Stomach smooth muscle (tissue), 2 donors: ENCODE results near the gene COX4I2.

Experiments
- H3K27ac ChIP-seq: one replicate; pipeline ENCODE4 v1.7.0; 2013; ENCODE audit warnings: mild to moderate bottlenecking, low read length, inconsistent platforms
- H3K27me3 ChIP-seq, 2 donors: one replicate each; pipeline ENCODE4 v1.7.0; 2013; ENCODE audit warnings: low read length in 2 of 2; ENCODE audit not compliant: insufficient read depth in 2 of 2, control insufficient read depth in 1 of 2
- H3K36me3 ChIP-seq, 2 donors: one replicate each; pipeline ENCODE4 v1.7.0; 2013; ENCODE audit warnings: low read length in 2 of 2; ENCODE audit not compliant: control insufficient read depth in 2 of 2, insufficient read depth in 2 of 2
- H3K4me1 ChIP-seq: one replicate; pipeline ENCODE4 v1.7.0; 2013; ENCODE audit warnings: low read length; ENCODE audit not compliant: control insufficient read depth, insufficient read depth
- H3K4me3 ChIP-seq, 2 donors: one replicate each; pipeline ENCODE4 v1.7.0; 2013; ENCODE audit warnings: low read length in 2 of 2
- H3K9ac ChIP-seq, 2 donors: one replicate each; pipeline ENCODE4 v1.7.0; 2013; ENCODE audit warnings: low read length in 2 of 2, mild to moderate bottlenecking in 1 of 2
- H3K9me3 ChIP-seq, 2 donors: one replicate each; pipeline ENCODE4 v1.7.0; 2013; ENCODE audit warnings: low read length in 2 of 2; ENCODE audit not compliant: control insufficient read depth in 2 of 2
- donor health status: healthy.
- donor health status: Pancreatic carcinoma.

COX4I2 gene

GRCh38 chr20:31602431-31602778 is 35.3 kb upstream of the COX4I2 start:
- H3K36me3 ChIP-seq: no peaks in the 10 kb centered on the region
- no peaks in the 10 kb centered on the region for H3K9me3 ChIP-seq
- H3K27ac ChIP-seq: no peak overlapping the region
- no peak overlapping the region for H3K4me3 ChIP-seq
- no peaks in the 10 kb centered on the region for H3K27me3 ChIP-seq
- peaks cover 38% of the 10 kb centered on the region for H3K4me1 ChIP-seq
- H3K9ac ChIP-seq: no peak overlapping the region

GRCh38 chr20:31602779-31603441 is 34.8 kb upstream of the COX4I2 start:
- H3K4me1 ChIP-seq: peaks cover 42% of the 10 kb centered on the region

GRCh38 chr20:31603822-31604566 is 33.7 kb upstream of the COX4I2 start:
- no peaks in the 10 kb centered on the region for H3K36me3 ChIP-seq
- peak overlapping the region; percentile 87 to 92 for H3K4me3 ChIP-seq
- H3K9ac ChIP-seq: peak overlapping the region; percentile 86 to 91
- H3K27me3 ChIP-seq: no peaks in the 10 kb centered on the region
- H3K4me1 ChIP-seq: peaks cover 47% of the 10 kb centered on the region
- peak overlapping the region; percentile 93 for H3K27ac ChIP-seq
- no peaks in the 10 kb centered on the region for H3K9me3 ChIP-seq

More at GRCh38 chr20:31602779-31603441, 34.8 kb upstream of the COX4I2 start:
- no peak overlapping the region for H3K9ac ChIP-seq
- no peak overlapping the region for H3K4me3 ChIP-seq
- no peak overlapping the region for H3K27ac ChIP-seq
- H3K36me3 ChIP-seq: no peaks in the 10 kb centered on the region
- no peaks in the 10 kb centered on the region for H3K9me3 ChIP-seq
- H3K27me3 ChIP-seq: no peaks in the 10 kb centered on the region

- peaks cover 47% of the 10 kb centered on the region for H3K4me1 ChIP-seq
- no peaks in the 10 kb centered on the region for H3K27me3 ChIP-seq
- no peaks in the 10 kb centered on the region for H3K36me3 ChIP-seq
Measured at GRCh38 chr20:31604567-31605030, 33.1 kb upstream of the COX4I2 start.

GRCh38 chr20:31605031-31605901 is 32.4 kb upstream of the COX4I2 start, which contains the start of gene ID1:
TSS of gene ID1 (plus strand) at chr20:31605289. CDS start at chr20:31605388, 99 bp downstream.
- peak within 1 kb of the TSS; percentile 87 to 92 for H3K4me3 ChIP-seq
- peak within 1 kb of the TSS; percentile 93 for H3K27ac ChIP-seq
- H3K27me3 ChIP-seq: no peaks in the 10 kb centered on the region
- no peaks in the 10 kb centered on the region for H3K9me3 ChIP-seq
- peaks cover 47% of the 10 kb centered on the region for H3K4me1 ChIP-seq
- H3K9ac ChIP-seq: peak within 1 kb of the TSS; percentile 86 to 91
- no peaks in the 10 kb centered on the region for H3K36me3 ChIP-seq

More at GRCh38 chr20:31604567-31605030, 33.1 kb upstream of the COX4I2 start:
- Histone ChIP-seq H3K27ac (peak overlapping the region; percentile 93), H3K4me3 (peak overlapping the region; percentile 87 to 92), H3K9ac (peak overlapping the region; percentile 86 to 91), H3K9me3 (no peaks in the 10 kb centered on the region)

- H3K27me3 ChIP-seq: no peaks in the 10 kb centered on the region
- no peaks in the 10 kb centered on the region for H3K9me3 ChIP-seq
- H3K4me3 ChIP-seq: peak overlapping the region; percentile 87 to 92
- H3K4me1 ChIP-seq: peaks cover 47% of the 10 kb centered on the region
- H3K9ac ChIP-seq: peak overlapping the region; percentile 86 to 91
- no peaks in the 10 kb centered on the region for H3K36me3 ChIP-seq
- peak overlapping the region; percentile 93 for H3K27ac ChIP-seq
Measured at GRCh38 chr20:31605902-31606803, 31.6 kb upstream of the COX4I2 start.

GRCh38 chr20:31606804-31607639 is 30.7 kb upstream of the COX4I2 start:
- peak overlapping the region; percentile 93 for H3K27ac ChIP-seq
- no peaks in the 10 kb centered on the region for H3K27me3 ChIP-seq
- H3K4me1 ChIP-seq: peaks cover 47% of the 10 kb centered on the region
- H3K4me3 ChIP-seq: peak overlapping the region; percentile 87 to 92
- peak overlapping the region; percentile 86 to 91 for H3K9ac ChIP-seq
- H3K36me3 ChIP-seq: no peaks in the 10 kb centered on the region
- no peaks in the 10 kb centered on the region for H3K9me3 ChIP-seq

- peaks cover 49% of the 10 kb centered on the region for H3K4me1 ChIP-seq
- H3K27me3 ChIP-seq: no peaks in the 10 kb centered on the region
- H3K27ac ChIP-seq: peak overlapping the region; percentile 93
- H3K4me3 ChIP-seq: peak overlapping the region in 1 of 2 donors; percentile 92
- H3K36me3 ChIP-seq: no peaks in the 10 kb centered on the region
- peak overlapping the region in 1 of 2 donors; percentile 91 for H3K9ac ChIP-seq
- H3K9me3 ChIP-seq: no peaks in the 10 kb centered on the region
Measured at GRCh38 chr20:31607640-31608250, 30.0 kb upstream of the COX4I2 start.
